HG03103 (cell line): ENCODE data around the gene SEMG2.

Source experiments
- ATAC-seq: cut with Tn5 transposase; IDR thresholded peaks from one replicate; pipeline ENCODE4 v1.9.1; 2021; ENCODE audit warnings: low read depth; ENCODE audit not compliant: unreplicated experiment

SEMG2 gene

DNA sequence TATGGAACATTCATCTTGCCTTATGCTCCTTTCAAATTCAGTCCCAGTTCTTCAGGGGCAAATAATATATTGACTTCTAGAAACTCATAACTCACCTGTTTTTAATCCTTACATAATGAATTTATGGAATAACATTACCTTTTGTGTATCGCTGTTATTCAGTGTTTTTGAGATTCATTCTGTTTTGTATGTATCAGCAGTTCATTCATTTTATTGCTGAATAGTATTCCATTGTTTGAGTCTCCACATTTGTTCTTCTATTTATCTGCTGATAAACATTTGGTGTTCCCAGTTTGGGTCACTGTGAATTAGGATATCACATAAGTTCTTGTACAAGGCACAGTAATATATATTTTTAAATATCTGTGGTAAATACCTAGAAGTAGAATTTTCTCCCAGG is 5.1 kb downstream of the SEMG2 start:
- ATAC-seq: no peak

DNA sequence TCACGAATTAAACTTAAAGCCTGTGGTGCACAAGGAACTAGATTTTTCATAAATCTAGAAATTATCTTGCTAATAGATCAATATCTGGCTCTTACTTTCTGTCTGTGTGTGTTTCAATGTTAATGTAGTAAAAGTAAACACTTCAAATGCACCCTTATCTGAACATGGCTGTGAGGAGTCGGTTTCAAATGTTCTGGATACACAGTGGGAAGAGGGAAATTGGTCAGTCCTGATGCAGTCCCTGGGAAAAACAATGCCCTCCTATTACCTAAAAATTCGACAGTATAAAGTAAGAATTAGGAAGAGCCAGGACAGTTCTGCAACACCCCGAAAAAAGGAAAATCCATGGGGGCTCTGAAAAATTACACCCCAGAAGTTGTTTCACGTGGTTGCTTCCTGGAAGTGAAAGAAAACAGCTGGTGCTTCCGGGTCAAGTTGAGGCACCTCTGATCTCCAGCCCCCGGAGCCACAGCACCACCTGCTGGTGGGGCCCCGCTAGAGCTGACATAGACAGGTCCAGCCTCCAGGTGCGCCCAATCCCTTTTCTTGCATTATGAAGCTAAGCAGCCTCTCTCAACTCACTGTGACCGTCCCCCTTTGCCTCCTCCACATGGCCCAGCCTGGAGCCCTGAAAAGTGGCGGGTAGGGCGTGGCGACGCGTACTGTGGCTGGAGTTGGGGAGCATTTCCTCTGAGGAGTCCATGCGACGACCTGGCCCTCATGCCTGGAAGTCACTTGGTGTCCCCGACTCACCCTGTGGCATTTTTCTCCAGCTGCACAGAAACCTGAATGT is 8.3 kb downstream of the SEMG2 start:
- ATAC-seq: no peak

DNA sequence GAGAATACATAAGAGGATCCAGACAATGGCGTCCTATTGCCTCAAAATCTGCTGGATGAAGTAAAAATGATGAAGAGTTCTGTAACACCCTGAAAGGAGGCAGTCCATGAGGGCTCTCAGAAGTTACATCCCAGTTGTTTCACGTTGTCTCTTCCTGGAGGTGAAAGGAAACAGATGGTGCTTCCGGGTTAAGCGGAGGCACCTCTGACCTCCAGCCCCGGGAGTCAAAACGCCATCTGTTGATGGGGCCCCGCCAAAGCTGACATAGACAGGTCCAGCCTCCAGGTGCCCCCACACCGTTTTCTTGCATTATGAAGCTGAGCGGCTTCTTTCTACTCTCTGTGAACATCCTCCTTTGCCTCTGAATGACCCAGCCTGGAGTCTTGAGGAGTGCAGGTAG is 9.5 kb downstream of the SEMG2 start:
- no peak for ATAC-seq

DNA sequence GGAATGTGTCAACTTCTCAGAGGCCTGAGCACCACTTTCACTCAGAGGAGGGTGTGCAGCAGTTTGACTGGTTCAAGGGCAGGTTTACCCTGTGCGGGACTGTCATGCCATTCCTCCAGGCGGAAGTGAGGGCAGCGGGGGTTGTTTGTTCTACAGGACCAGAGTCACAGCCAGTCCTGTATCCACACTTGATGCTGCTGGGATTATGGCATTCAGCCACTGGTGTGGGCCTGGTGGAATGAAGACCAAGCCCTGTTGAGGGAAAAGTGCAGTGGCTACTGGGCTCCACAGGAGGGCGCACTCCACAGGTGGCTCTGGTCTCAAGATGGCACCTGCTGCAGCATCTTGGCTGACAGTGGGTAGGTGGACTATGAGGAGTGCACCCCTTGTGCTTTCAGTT is 14.8 kb downstream of the SEMG2 start:
- ATAC-seq: no peak

DNA sequence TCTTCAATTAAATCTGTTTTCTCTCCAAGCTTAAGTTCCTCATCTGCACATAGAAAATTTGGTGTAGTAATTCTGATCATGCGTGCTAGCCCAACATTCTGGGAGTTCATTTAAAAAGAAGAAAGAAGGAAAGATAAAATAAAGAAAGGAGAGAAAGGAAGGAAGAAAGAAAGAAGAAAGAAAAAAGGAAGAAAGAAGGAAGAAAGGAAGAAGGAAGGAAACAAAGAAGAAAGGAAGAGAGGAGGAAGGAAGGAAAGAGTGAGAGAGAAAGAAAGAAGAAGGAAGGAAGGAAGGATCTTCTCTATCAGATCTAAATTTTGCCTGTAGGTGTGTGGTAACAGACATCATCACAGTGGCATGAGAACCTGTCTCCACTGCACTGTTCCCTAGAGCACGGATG is 17.0 kb downstream of the SEMG2 start:
- ATAC-seq: no peak

DNA sequence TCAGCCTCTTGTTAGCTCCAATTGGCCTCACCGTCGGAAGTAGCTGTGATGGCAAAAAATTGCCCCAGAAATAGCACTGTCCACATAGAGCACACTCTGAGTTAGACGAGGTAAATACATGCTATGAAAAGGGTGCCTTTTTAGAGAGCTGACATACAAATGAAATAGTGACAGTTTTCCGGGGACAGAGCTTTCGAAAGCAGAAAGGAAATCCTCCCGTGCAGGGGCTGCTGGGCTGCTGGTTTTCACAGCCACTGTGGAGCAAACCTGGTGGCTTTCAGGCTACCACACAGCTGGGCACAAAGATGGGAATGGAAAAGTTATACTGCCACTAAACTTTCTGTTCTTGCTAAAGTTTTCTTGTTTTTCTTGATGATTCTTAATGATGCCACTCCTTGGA is 24.9 kb downstream of the SEMG2 start:
- no peak for ATAC-seq

DNA sequence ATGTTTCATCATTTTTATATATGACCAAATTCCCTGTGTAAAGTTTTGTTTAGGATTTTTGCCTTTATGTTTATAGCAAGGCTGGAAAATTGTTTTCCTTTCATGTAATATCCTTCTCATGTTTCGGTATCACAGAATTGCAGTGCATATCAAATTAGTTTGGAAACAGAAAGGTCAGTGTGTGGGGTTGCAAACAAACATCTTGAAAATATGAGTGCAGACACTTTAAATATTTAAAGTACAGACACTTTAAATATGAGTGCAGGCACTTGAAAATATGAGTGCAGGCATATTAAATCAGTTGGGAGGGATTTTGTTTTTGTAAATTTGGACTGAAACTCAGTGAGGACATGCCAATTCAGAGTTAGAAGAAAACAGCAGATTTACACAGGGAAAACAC is 26.7 kb downstream of the SEMG2 start:
- no peak for ATAC-seq

DNA sequence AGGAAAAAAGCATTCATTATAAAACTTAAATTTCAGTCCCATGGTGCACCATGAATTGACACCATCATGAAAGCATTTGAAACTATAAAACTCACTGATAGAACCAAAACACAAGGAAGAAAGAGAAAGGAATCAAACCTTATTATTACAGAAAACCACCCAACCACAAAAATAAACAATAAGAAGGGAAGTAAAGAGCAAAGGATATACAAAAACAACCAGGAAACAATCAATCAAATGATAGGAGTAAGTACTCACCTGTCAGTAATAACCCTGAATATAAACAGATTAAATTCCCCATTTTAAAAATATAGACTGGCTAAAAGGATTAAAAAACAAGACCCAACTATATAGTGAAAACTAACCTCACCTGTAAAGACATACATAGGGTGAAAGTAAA is 27.4 kb downstream of the SEMG2 start:
- ATAC-seq: no peak

DNA sequence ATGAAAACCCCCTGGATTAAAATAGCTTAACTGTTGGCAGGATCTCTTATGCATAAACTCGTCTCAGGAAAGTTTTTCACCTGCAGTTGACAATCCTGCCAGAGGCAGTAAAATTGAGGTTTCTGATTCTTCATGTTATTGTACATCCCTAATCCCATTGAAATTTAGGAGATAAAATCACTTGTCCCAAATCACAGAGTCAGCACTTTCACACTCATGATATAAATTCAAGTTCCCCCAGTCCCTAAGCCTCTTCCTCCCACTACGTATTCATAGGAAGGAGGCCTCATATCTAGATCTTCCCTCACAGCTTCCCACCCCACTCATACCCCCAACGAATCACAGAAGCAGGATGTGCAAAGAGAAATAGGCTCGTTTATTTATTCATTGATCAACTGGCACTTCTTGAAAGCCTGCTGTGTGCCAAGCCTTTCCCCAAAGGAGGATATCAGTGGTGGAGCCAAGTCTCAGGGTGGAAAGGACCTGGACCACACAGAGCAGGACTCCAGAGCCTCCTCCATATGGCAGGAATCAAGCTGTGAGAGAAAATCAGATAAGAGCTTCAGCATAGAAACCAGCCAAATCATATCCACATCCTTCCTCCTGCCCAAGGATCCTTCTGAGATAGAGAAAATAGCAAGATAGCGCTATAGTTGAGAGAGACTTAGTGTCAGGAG is 30.8 kb downstream of the SEMG2 start:
- no peak for ATAC-seq

DNA sequence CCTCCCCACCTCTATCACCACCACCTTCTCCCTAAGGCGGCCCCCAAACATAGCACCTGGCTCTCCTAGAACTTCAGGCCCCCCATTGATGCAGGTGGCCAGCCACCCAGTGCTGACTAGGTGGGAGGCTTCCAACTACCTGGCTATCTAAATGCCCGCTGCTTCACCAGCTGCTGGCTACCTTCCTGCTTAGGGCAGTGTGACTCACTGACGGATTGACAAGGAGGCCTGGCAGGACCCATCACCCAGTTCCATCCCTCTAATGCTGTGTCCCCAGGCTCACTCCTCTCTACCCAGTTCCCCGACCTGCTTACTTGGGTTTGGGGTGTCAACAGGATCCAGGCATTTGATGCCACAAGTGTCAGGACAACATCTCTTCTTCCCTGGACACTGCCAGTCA is 32.1 kb downstream of the SEMG2 start:
- ATAC-seq: no peak

DNA sequence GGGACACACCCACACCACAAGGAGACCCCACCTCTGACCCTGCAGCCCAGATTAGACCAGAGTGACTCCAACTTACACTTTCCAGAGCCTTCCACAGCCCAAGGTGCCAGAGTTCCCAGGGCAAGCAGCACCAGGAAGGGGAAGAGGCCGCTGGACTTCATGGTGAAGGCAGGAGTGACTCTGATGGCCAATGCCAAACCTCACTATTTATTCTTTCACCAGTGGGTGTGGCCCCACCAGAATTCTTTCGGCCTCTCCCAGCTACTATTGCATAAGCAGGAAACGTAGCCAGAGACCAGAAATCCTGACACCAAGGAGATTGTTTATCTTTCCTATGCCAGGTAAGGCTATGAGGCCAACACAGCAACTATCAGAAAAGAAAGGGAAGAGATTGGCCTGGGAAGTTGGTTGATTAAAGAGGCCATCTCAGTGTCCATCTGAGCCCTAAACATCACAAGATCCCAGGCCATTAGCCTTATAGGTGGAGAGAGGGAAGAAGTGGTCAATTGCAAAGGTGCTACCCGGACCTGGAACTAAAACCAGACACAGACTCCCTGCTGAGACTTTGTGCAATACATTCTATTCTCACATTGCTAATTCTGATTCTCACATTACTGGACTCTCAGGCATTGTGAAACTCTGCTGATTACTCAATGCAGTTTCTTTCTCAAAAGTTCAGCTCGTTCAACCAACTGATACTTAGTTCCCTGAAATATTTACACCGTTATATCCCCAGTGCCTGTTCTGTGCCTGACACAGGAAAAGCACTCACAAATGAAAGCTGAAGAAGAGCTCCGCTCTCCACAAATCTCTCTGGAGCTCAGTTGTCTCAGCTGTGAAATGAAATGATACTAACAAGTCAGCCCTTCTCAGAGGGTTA is 33.5 kb downstream of the SEMG2 start, which contains the start of gene SLPI:
Gene SLPI (minus strand): TSS at position 182 of the 880 bp plus-strand sequence. CDS start 21 bp downstream, at position 161.
- ATAC-seq: no peak

DNA sequence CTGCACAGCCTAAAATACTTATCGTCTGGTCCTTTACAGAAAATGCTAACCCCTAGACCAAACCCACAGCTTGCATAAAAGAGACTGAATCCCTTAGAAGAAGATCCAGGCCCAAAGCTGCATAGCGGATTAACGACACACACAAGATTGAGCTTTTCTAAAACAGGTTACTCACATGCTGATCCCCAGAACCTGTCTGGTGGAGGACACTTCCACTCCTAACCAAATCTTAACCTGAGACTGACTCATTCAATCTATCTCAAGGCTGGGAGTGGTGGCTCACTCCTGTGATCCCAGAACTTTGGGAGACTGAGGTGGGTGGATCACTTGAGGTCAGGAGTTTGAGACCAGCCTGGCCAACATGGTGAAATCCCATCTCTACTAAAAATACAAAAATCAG is 36.0 kb downstream of the SEMG2 start:
- no peak for ATAC-seq

DNA sequence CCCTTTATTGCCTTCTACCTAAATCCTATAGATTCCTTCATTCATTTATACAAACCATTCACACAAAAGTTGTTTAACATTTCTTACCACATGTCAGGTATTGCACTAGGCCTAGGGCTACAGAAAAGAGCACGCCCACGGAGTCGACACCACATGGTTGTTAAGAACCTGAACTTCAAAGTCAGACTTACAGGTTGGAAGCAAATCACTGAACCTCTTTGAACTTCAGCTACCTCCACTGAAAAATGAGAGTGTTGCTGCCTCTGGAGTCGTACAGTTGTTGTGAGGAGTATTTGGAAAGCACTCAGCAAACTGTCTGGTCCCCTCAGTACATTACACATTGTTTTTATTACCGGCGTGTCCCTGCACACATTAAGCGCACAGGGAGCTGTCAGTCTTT is 36.5 kb downstream of the SEMG2 start:
- ATAC-seq: no peak

DNA sequence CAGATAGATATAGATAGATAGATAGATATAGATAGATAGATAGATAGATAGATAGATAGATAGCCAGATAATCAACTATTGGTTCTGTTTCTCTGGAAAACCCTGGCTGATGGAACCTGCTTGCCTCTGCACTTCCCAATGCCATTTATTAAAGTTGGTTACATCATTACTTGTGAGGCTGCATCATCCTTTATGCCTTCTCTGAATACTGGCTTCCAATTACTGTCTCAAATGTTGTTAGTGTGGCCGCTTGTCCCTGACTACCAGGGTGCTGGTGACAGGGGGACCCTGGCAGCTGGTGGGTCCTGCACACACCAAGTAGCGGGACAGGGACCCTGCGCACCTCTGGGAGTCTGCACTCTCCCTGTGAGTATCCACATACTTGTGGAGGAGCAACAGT is 37.1 kb downstream of the SEMG2 start:
- ATAC-seq: no peak

DNA sequence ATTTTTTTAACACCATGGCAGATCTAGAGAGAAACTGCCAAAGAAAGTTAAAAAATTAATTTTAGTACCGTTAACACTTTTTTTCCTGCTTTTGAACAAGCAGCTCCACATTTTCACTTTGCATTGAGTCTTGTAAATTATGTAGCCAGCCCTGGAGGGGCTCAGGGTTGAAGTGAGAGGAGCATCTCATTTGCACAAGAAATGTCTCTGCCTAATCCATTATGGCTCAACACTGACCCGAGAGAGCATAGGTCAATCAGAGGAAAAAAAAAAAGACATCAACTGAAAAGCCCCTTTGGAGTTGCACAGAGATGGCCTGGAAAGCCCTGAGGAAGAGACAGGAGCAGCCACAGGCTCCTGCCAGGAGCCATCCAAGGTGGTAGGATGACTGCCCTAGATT is 37.5 kb downstream of the SEMG2 start:
- ATAC-seq: no peak

DNA sequence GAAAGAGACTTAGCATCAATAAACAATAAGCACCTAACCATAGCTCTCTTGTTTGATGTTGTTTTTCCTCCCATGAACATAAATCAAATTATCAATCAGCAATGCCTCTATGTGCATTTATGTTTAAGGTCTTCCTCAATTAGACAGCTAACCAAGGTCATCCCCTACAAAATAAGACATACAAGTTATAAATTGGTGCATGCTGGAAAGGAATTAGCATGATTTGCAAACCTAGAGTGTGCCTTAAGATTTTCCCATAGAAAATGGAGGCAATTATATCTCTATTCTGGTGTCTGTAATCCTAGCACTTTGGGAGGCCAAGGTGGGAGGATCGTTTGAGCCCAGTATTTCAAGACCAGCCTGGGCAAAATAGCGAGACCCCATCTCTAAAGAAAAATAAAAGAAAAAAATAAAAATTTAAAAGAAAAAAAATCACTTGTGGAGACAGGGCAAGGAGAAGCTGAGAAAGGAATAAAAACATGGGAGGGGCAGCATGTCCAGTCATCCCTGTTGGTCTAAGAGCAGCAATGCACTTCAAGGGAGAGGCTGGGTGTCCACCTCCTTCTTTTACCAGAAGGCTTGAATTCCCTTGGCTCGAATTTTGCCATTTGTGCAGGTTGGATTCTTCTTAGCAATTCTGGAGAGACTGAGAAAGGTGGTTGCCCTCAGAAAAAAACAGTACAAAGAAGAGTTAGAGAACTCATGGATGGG is 42.5 kb downstream of the SEMG2 start:
- ATAC-seq: no peak

DNA sequence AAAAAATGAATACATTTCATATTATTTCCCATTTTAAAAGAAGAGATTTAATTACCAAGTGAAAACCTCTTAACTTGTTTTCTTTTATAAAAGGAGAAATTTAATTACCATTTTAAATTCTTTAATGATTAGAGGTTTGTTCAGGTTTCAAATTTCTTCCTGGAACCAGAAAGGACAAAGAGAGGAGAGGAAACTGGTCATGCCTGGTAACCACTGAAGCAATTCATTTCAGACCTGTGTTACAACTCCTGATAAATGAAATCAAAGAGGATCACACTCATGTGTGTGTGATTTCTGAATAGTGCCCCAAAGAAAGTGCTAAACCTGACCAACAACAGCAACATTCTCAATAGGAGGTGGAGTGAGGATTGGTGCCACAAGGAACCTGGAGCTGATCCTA is 45.8 kb downstream of the SEMG2 start:
- ATAC-seq: no peak

DNA sequence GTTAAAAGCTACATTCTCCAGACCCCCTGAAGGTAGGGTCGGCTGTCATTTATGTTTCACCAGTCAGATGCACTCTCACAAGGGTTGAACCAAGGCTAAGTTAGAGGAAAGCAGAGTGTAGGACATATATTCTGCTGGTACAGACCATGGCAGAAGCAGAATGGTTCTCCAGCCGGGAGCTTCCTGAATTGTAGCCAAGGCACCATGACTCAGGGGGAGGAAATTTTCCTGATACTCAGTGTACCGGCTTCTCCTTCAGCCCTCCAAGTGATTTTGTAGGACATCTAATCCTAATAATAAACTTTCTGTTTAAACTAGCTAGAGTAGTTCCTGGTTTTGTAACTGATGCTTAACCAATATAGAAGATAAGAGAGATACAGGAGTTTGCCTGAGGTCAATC is 47.4 kb downstream of the SEMG2 start:
- ATAC-seq: no peak

DNA sequence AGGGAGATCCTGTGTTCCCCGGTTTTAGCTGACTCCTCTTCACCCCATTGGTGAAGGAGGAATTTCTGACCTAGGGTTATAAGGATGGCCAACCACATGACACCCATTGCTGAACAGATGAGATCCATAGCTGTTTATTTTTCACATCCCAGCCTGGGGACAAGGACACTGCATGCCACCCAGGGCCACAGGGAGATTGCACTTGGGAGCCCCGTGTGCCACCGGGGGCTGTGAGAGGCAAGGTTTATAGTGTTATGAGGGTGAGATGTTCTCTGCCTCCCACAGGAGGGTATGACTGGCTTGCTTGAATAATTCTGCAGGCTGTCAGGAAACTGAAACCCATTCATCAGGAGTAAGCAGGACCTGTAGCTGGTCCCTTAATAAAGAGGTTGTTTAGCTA is 47.9 kb downstream of the SEMG2 start:
- no peak for ATAC-seq

DNA sequence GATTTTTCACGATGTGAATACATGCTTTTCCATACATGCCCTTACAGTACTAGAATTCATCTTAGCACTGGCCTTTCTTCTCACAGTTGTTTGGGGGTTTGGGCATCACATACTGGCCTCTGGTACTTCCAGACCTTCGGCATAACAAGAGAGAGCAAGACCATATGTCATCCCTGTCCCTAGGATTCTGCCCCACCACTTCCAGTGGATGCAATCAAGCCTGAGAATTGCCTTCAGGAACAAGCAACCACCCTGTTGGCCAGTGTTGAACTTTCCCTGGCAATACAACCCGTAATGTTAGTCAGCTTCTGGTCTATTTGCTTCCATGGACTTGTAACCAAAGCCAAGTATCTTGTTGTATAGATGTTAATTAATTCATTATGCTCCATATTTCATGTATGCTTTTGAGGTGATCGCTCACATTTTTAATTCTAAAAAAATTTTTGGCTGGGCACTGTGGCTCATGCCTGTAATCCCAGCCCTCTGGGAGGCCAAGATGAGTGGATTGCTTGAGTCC is 48.6 kb downstream of the SEMG2 start:
- ATAC-seq: no peak
